ENCODE data around the gene ADAMTS14.

Gene ADAMTS14

GRCh38 chr10:70673043-70673928, 980 bp downstream of the ADAMTS14 start:
- H3K9me3 ChIP-seq (ENCODE audit: control insufficient read depth, low read length) = no peaks in the 10 kb centered on the region
- no peak overlapping the region for H3K9ac ChIP-seq (ENCODE audit: low read length)
- H3K4me1 ChIP-seq (ENCODE audit: control insufficient read depth, insufficient read depth, low read length) = peaks cover 5% of the 10 kb centered on the region
- no peaks in the 10 kb centered on the region for H3K36me3 ChIP-seq (ENCODE audit: control insufficient read depth, insufficient read depth, low read length)
- H3K27me3 ChIP-seq (ENCODE audit: control insufficient read depth, insufficient read depth, low read length) = peaks cover 40% of the 10 kb centered on the region
- H3K4me3 ChIP-seq (ENCODE audit: low read length) = no peak overlapping the region

GRCh38 chr10:70673929-70674559, 1.7 kb downstream of the ADAMTS14 start:
- H3K4me3 ChIP-seq (ENCODE audit: low read length) = no peak overlapping the region
- H3K9ac ChIP-seq (ENCODE audit: low read length) = no peak overlapping the region
- H3K4me1 ChIP-seq (ENCODE audit: control insufficient read depth, insufficient read depth, low read length) = peaks cover 5% of the 10 kb centered on the region
- H3K36me3 ChIP-seq (ENCODE audit: control insufficient read depth, insufficient read depth, low read length) = no peaks in the 10 kb centered on the region
- H3K27me3 ChIP-seq (ENCODE audit: control insufficient read depth, insufficient read depth, low read length) = peaks cover 43% of the 10 kb centered on the region
- H3K9me3 ChIP-seq (ENCODE audit: control insufficient read depth, low read length) = no peaks in the 10 kb centered on the region

GRCh38 chr10:70674560-70675495, 2.5 kb downstream of the ADAMTS14 start:
- Histone ChIP-seq H3K4me3 (ENCODE audit: low read length) (no peak overlapping the region), H3K9ac (ENCODE audit: low read length) (no peak overlapping the region), H3K36me3 (ENCODE audit: control insufficient read depth, insufficient read depth, low read length) (no peaks in the 10 kb centered on the region), H3K27me3 (ENCODE audit: control insufficient read depth, insufficient read depth, low read length) (peaks cover 36% of the 10 kb centered on the region), H3K9me3 (ENCODE audit: control insufficient read depth, low read length) (no peaks in the 10 kb centered on the region), H3K4me1 (ENCODE audit: control insufficient read depth, insufficient read depth, low read length) (peaks cover 5% of the 10 kb centered on the region)

GRCh38 chr10:70675496-70676161, 3.3 kb downstream of the ADAMTS14 start:
- Histone ChIP-seq H3K9me3 (ENCODE audit: control insufficient read depth, low read length) (no peaks in the 10 kb centered on the region), H3K9ac (ENCODE audit: low read length) (no peak overlapping the region)

GRCh38 chr10:70676511-70676910, 4.2 kb downstream of the ADAMTS14 start:
- Histone ChIP-seq H3K36me3 (ENCODE audit: control insufficient read depth, insufficient read depth, low read length) (no peaks in the 10 kb centered on the region), H3K27me3 (ENCODE audit: control insufficient read depth, insufficient read depth, low read length) (peaks cover 25% of the 10 kb centered on the region), H3K4me1 (ENCODE audit: control insufficient read depth, insufficient read depth, low read length) (peaks cover 5% of the 10 kb centered on the region), H3K9ac (ENCODE audit: low read length) (no peak overlapping the region), H3K4me3 (ENCODE audit: low read length) (no peak overlapping the region), H3K9me3 (ENCODE audit: control insufficient read depth, low read length) (no peaks in the 10 kb centered on the region)

More at GRCh38 chr10:70675496-70676161, 3.3 kb downstream of the ADAMTS14 start:
- peaks cover 28% of the 10 kb centered on the region for H3K27me3 ChIP-seq (ENCODE audit: control insufficient read depth, insufficient read depth, low read length)
- H3K4me3 ChIP-seq (ENCODE audit: low read length) = no peak overlapping the region
- H3K36me3 ChIP-seq (ENCODE audit: control insufficient read depth, insufficient read depth, low read length) = no peaks in the 10 kb centered on the region
- H3K4me1 ChIP-seq (ENCODE audit: control insufficient read depth, insufficient read depth, low read length) = peaks cover 5% of the 10 kb centered on the region

GRCh38 chr10:70677016-70677415, 4.7 kb downstream of the ADAMTS14 start:
- H3K4me1 ChIP-seq (ENCODE audit: control insufficient read depth, insufficient read depth, low read length) = peaks cover 5% of the 10 kb centered on the region
- H3K9me3 ChIP-seq (ENCODE audit: control insufficient read depth, low read length) = no peaks in the 10 kb centered on the region
- H3K27me3 ChIP-seq (ENCODE audit: control insufficient read depth, insufficient read depth, low read length) = peaks cover 20% of the 10 kb centered on the region
- H3K36me3 ChIP-seq (ENCODE audit: control insufficient read depth, insufficient read depth, low read length) = no peaks in the 10 kb centered on the region
- no peak overlapping the region for H3K4me3 ChIP-seq (ENCODE audit: low read length)
- no peak overlapping the region for H3K9ac ChIP-seq (ENCODE audit: low read length)

- H3K36me3 ChIP-seq (ENCODE audit: control insufficient read depth, insufficient read depth, low read length) = no peaks in the 10 kb centered on the region
- peaks cover 5% of the 10 kb centered on the region for H3K4me1 ChIP-seq (ENCODE audit: control insufficient read depth, insufficient read depth, low read length)
- no peaks in the 10 kb centered on the region for H3K9me3 ChIP-seq (ENCODE audit: control insufficient read depth, low read length)
- no peak overlapping the region for H3K9ac ChIP-seq (ENCODE audit: low read length)
- H3K27me3 ChIP-seq (ENCODE audit: control insufficient read depth, insufficient read depth, low read length) = peaks cover 17% of the 10 kb centered on the region
- no peak overlapping the region for H3K4me3 ChIP-seq (ENCODE audit: low read length)
Measured at GRCh38 chr10:70677620-70678249, 5.4 kb downstream of the ADAMTS14 start.

- Histone ChIP-seq H3K36me3 (ENCODE audit: control insufficient read depth, insufficient read depth, low read length) (no peaks in the 10 kb centered on the region), H3K4me3 (ENCODE audit: low read length) (no peak overlapping the region), H3K9me3 (ENCODE audit: control insufficient read depth, low read length) (no peaks in the 10 kb centered on the region), H3K27me3 (ENCODE audit: control insufficient read depth, insufficient read depth, low read length) (peaks cover 11% of the 10 kb centered on the region), H3K4me1 (ENCODE audit: control insufficient read depth, insufficient read depth, low read length) (peaks cover 8% of the 10 kb centered on the region), H3K9ac (ENCODE audit: low read length) (no peak overlapping the region)
Measured at GRCh38 chr10:70678250-70678635, 5.9 kb downstream of the ADAMTS14 start.

GRCh38 chr10:70678757-70679489, 6.6 kb downstream of the ADAMTS14 start:
- no peak overlapping the region for H3K4me3 ChIP-seq (ENCODE audit: low read length)
- H3K27me3 ChIP-seq (ENCODE audit: control insufficient read depth, insufficient read depth, low read length) = peaks cover 5% of the 10 kb centered on the region
- peaks cover 7% of the 10 kb centered on the region for H3K4me1 ChIP-seq (ENCODE audit: control insufficient read depth, insufficient read depth, low read length)
- no peaks in the 10 kb centered on the region for H3K9me3 ChIP-seq (ENCODE audit: control insufficient read depth, low read length)
- no peaks in the 10 kb centered on the region for H3K36me3 ChIP-seq (ENCODE audit: control insufficient read depth, insufficient read depth, low read length)
- no peak overlapping the region for H3K9ac ChIP-seq (ENCODE audit: low read length)

GRCh38 chr10:70679498-70679897, 7.2 kb downstream of the ADAMTS14 start:
- H3K27me3 ChIP-seq (ENCODE audit: control insufficient read depth, insufficient read depth, low read length) = peaks cover 3% of the 10 kb centered on the region
- H3K9me3 ChIP-seq (ENCODE audit: control insufficient read depth, low read length) = no peaks in the 10 kb centered on the region
- H3K36me3 ChIP-seq (ENCODE audit: control insufficient read depth, insufficient read depth, low read length) = no peaks in the 10 kb centered on the region
- H3K4me1 ChIP-seq (ENCODE audit: control insufficient read depth, insufficient read depth, low read length) = peaks cover 6% of the 10 kb centered on the region
- H3K4me3 ChIP-seq (ENCODE audit: low read length) = no peak overlapping the region
- no peak overlapping the region for H3K9ac ChIP-seq (ENCODE audit: low read length)
